C1 segment of cervical spinal cord (tissue), 14 donors: ENCODE results near the gene SPTLC2.
A peak's percentile ranks its signal among the peaks of the same experiment; 100 is the strongest.

Source experiments
- DNase-seq, 14 donors: peaks; one replicate each; lab custom pipeline; 2025; lab: John Stamatoyannopoulos, UW

The SPTLC2 gene

DNA sequence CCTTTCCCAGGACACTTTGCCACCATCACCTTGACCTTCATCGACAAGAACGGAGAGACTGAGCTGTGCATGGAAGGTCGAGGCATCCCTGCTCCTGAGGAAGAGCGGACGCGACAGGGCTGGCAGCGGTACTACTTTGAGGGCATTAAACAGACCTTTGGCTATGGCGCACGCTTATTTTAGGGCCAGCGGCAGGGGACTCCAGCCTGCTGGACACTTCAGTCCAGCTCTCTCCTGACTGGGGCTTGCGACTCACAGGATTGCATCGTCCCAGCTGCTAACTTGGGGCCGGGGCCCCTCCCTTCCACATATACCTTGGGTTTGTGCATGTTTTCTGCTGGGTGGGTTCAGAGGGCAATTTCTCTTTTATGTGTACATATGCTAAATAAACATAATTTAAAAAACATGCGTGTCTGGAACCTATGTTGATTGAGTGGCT lies 147.4 kb downstream of the SPTLC2 start:
- DNase-seq: no peak

DNA sequence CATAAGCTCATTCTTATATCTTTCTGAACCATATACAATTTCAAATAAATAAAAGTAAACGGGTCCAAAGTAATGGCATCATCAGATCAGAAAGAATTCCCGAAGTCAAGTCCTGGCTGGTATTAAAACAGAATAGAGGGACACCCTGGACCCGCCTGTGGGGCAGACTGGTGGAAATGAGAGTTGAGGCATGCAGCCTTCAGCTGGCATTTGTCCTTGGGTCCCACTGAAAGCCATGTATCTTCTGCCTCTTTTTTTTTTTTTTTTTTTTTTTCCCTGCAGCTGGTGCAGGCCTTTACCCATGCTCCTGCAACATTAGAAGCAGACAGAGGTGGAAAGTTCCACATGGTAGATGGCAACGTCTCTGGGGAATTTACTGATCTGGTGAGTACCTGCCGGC lies 148.6 kb downstream of the SPTLC2 start:
- no peak for DNase-seq

DNA sequence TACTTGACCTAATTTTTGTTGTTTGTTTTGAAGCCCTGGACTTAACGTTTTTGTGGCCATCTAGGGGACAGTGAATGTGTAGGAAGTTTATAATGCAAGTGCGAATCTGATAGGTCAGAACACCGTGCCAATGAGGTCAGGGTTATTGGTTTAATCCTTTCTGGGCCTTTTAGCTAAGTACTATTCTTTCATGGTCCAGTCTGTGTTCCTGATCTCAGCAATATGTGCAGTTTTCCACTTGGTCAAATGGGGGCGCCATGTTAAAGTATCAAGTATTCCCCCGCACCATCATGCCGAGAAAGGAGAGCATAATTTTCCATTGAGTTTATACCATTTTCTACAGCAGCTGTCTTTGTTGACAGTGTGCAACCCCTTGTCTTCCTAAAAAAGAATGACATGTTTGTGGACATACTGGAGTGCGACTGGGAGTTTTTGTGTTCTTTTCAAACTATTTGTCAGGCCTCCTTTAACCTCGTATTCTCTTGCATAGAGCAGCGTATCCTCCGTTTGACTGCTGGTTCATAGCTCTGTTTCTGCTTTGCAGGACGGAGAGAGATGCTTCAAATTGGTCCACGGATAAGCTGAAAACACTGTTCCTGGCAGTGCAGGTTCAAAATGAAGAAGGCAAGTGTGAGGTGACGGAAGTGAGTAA lies 157.2 kb downstream of the SPTLC2 start:
- DNase-seq: peak in 11 of 14 donors; percentile 8 to 56 (median 22)

DNA sequence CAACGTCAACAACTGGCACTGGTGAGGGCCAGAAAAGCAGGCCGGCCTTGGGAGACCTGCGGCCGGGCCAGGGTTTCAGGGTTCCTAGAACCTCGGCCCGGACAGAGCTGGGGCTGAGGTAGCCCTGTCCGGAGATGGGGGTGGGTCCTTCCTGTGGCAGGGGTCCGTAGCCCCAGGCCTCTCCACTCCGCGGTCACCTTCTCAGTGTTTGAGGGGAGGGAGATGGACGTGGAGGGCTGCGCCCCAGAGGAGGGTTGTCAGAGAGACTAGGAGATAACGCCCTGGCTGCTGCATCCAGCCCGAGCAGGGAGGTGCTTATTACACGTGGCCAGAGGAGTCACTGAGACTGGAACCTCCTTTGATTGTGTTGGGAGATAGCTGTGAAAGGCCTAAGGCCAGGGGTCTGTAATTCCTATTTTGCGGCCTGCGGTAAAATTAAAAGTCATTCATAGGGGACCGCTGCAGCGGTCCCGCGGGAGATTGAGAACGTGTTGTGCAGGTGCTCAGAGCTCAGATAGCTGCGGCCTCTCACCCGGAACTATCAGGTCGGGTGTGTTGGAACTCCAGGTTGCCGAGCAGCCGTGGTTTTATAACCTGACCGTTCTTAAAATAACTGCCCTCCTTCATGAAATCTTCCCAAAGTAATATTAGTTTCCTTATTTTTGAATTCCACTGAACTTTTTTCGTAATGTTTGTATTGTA lies 158.0 kb downstream of the SPTLC2 start:
- peak in 4 of 14 donors; percentile 45 to 80 (median 64) for DNase-seq

DNA sequence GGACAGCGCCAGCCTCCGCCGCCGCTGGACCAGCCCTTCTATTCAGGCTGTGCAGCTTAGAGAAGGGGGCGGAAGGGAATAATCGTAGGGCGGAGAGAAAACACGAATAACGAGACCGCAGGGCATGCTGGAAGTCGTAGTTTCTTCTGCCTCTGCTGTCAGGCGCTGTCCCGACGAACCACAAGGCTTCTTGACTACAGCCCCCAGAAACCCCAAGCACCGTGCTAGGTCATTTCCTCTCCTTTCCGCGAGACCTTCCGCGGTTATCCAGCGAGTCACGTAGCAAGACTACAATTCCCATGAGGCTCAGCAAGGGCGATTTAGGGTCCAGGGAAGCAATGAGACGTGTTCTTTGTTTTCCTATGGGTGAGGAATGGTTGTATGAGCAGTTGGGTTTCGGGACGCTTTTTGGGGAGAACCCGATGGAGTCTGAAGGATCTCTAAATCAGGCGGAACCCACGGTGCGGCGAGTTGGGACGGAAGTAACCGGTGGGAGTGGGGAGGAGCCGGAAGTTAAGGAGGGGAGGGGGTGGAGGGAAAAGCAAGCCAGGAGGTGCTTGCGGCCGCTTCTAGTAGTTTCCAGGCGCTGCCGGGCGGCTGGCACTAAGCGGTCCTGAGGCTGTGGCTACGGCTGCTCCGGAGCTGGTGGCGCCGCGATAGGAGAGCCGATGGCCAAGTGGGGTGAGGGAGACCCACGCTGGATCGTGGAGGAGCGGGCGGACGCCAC lies 158.8 kb downstream of the SPTLC2 start, which contains the start of the genes AHSA1 and VIPAS39:
Gene AHSA1 (plus strand): TSS at position 572 of the 727 bp plus-strand sequence. CDS start 97 bp downstream, at position 669.
Gene VIPAS39 (minus strand): TSS at position 80 of the 727 bp plus-strand sequence. CDS start 3,499 bp downstream, outside the sequence.
- DNase-seq: peak; percentile 85 to 100 (median 97)

DNA sequence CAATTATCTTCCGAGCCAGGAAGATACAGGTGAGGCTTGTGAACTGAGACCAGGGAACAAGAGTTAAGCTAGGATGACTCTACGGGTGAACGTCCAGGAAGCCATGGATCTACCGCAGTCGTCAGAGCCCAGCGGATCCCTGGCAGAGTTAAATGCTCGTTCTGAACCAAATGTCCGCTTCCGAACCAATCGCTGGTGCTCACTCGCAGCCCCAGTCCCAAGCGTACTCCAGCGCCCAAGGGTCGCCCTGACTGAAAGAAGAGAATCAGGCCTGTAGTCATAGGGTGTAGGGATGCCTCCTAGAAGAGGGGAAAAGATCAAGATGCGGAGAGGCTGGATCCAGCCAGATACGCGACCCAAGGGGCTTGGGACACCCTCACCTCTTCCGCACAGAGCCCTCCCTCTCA lies 159.3 kb downstream of the SPTLC2 start:
- no peak for DNase-seq
